Measurements from ENCODE around the gene FATE1.

- TF ChIP-seq ZNF274 (IDR thresholded peaks at IDR 0.05; ENCODE audit: low read depth, low read length) (no peak), YY1 (IDR thresholded peaks at IDR 0.05; ENCODE audit: insufficient read depth, insufficient read length) (no peak), SUZ12 (IDR thresholded peaks at IDR 0.05; ENCODE audit: extremely low read depth, insufficient read depth, insufficient read length) (no peak)
Observed at GRCh38 chrX:151737494-151737893, 21.7 kb downstream of the FATE1 start.
